CD14-positive monocyte (primary cell): ENCODE results near the gene DYNC1LI1. TPM values are rescaled to one million over a fixed set of nuclear protein-coding genes. Genes with fewer than 3 reads are reported as not detected.

Source experiments
- DNase-seq, 3 donors: peaks; one replicate each; pipeline ENCODE4 v3.0.0-alpha.2; 2011 to 2022
- H2AFZ ChIP-seq: 2 replicates; pipeline ENCODE4 v1.6.0; 2012; ENCODE audit warnings: mild to moderate bottlenecking, low read depth, low read length, inconsistent platforms; ENCODE audit not compliant: insufficient read depth, poor library complexity, severe bottlenecking
- H3K27ac ChIP-seq, 2 donors: 1 replicate in 1 of 2; 2 replicates in 1 of 2; pipeline ENCODE4 v1.5.1; 2012 to 2013; ENCODE audit warnings: low read length in 2 of 2, control low read depth in 1 of 2, inconsistent platforms in 1 of 2, low read depth in 1 of 2, mild to moderate bottlenecking in 1 of 2
- H3K27me3 ChIP-seq, 2 donors: one replicate each; pipeline versions ENCODE4 v1.6.0 to v1.6.1; 2011 to 2013; ENCODE audit warnings: low read length in 2 of 2; ENCODE audit not compliant: control insufficient read depth in 2 of 2, insufficient read depth in 2 of 2
- H3K36me3 ChIP-seq, 2 donors: replicated peaks in 1 of 2; 1 replicate in 1 of 2; 2 replicates in 1 of 2; pipeline versions ENCODE4 v1.5.1 to v1.6.1; 2012 to 2013; ENCODE audit warnings: low read length in 2 of 2, control low read depth in 1 of 2, inconsistent platforms in 1 of 2, mild to moderate bottlenecking in 1 of 2; ENCODE audit not compliant: insufficient read depth in 2 of 2, control insufficient read depth in 1 of 2
- H3K4me1 ChIP-seq, 2 donors: 1 replicate in 1 of 2; 2 replicates in 1 of 2; pipeline versions ENCODE4 v1.5.1 to v1.6.1; 2012 to 2013; ENCODE audit warnings: low read length in 2 of 2, control low read depth in 1 of 2, inconsistent platforms in 1 of 2, mild to moderate bottlenecking in 1 of 2, moderate library complexity in 1 of 2; ENCODE audit not compliant: insufficient read depth in 2 of 2, control insufficient read depth in 1 of 2
- H3K4me2 ChIP-seq: replicated peaks from 2 replicates; pipeline ENCODE3; 2012; ENCODE audit warnings: low read length, moderate library complexity, mild to moderate bottlenecking; ENCODE audit not compliant: poor library complexity, severe bottlenecking; ENCODE audit errors: extremely low read depth
- H3K4me3 ChIP-seq, 3 experiments: fragments of 200-600 bp in 1 of 3; sonication (generic) in 1 of 3; replicated peaks in 1 of 3; 1 replicate in 2 of 3; 2 replicates in 1 of 3; pipeline ENCODE4 v1.5.1; 2011 to 2013; ENCODE audit warnings: low read length in 3 of 3, mild to moderate bottlenecking in 3 of 3, control low read depth in 2 of 3, low read depth in 2 of 3, inconsistent platforms in 1 of 3, moderate library complexity in 1 of 3
- H3K79me2 ChIP-seq: 2 replicates; pipeline ENCODE4 v1.6.0; 2012; ENCODE audit warnings: mild to moderate bottlenecking, control low read depth, inconsistent platforms, low read length, moderate library complexity; ENCODE audit not compliant: insufficient read depth
- H3K9ac ChIP-seq: 2 replicates; pipeline ENCODE4 v1.6.0; 2017; ENCODE audit warnings: low read length, mild to moderate bottlenecking; ENCODE audit not compliant: insufficient read depth, poor library complexity, severe bottlenecking
- H3K9me3 ChIP-seq, 2 donors: replicated peaks in 1 of 2; 1 replicate in 1 of 2; 2 replicates in 1 of 2; pipeline versions ENCODE4 v1.5.1 to v1.6.1; 2012 to 2013; ENCODE audit warnings: low read length in 2 of 2, control low read depth in 1 of 2; ENCODE audit not compliant: control insufficient read depth in 1 of 2, insufficient read depth in 1 of 2
- H4K20me1 ChIP-seq: 2 replicates; pipeline ENCODE4 v1.6.0; 2012; ENCODE audit warnings: mild to moderate bottlenecking, low read length, control low read depth, moderate library complexity; ENCODE audit not compliant: insufficient read depth
- H3K27ac Mint-ChIP-seq, 7 donors: one replicate each; pipeline ENCODE4 v1.8.0; 2020; ENCODE audit warnings: mild to moderate bottlenecking in 7 of 7, mixed read lengths in 7 of 7, moderate library complexity in 6 of 7, inconsistent platforms in 2 of 7
- H3K27me3 Mint-ChIP-seq, 3 donors: one replicate each; pipeline ENCODE4 v1.8.0; 2021 to 2022; ENCODE audit warnings: low read depth in 3 of 3, mild to moderate bottlenecking in 3 of 3, mixed read lengths in 3 of 3, moderate library complexity in 3 of 3, inconsistent platforms in 1 of 3
- H3K36me3 Mint-ChIP-seq, 2 donors: one replicate each; pipeline ENCODE4 v1.8.0; 2020; ENCODE audit warnings: mixed read lengths in 2 of 2, inconsistent platforms in 1 of 2, mild to moderate bottlenecking in 1 of 2
- H3K4me1 Mint-ChIP-seq: one replicate; pipeline ENCODE4 v1.8.0; 2020; ENCODE audit warnings: mild to moderate bottlenecking, mixed read lengths
- H3K4me3 Mint-ChIP-seq, 2 donors: one replicate each; pipeline ENCODE4 v1.8.0; 2020; ENCODE audit warnings: mild to moderate bottlenecking in 2 of 2, mixed read lengths in 2 of 2, moderate library complexity in 1 of 2
- H3K9me3 Mint-ChIP-seq, 7 donors: one replicate each; pipeline ENCODE4 v1.8.0; 2020 to 2022; ENCODE audit warnings: mixed read lengths in 7 of 7, mild to moderate bottlenecking in 6 of 7, moderate library complexity in 6 of 7, inconsistent platforms in 2 of 7
- CTCF ChIP-seq: fragments of 200-600 bp; IDR thresholded peaks from one replicate; pipeline ENCODE4 v1.8.0; 2022; ENCODE audit warnings: antibody characterized with exemption, mild to moderate bottlenecking
- WGBS: methylation state at CpG from one replicate; pipeline ENCODE4 v1.1.5; 2013; ENCODE audit warnings: missing lambda C conversion rate; ENCODE audit not compliant: insufficient coverage; 5-methylcytosine and 5-hydroxymethylcytosine counted together
- intact Hi-C, 2 donors: fragments of 100-400 bp; cut with micrococcal nuclease; formaldehyde crosslinking; loops; one replicate each; pipeline versions ENCODE4 v1.15.0 to v1.15.1; 2023
- polyA plus RNA-seq, 3 donors: library from polyadenylated mRNA; depleted of rRNA in 1 of 3; unstranded in 2 of 3; stranded (reverse) in 1 of 3; fragments of 300-500 nt in 2 of 3; fragments of >200 nt in 1 of 3; fragmentation: Illumina TruSeq in 2 of 3; gene quantifications; 1 replicate in 2 of 3; 2 replicates in 1 of 3; pipeline ENCODE4 v1.2.3, GENCODE V29; 2012 to 2021

DYNC1LI1 gene
- polyA plus RNA-seq, 3 donors = 23.5 to 50.1 (median 46.8) TPM

GRCh38 chr3:32553973-32554372 lies 16.7 kb downstream of the DYNC1LI1 start:
- H3K27me3 ChIP-seq = no peaks in the 10 kb centered on the region
- peaks cover 65% of the 10 kb centered on the region for H3K4me1 Mint-ChIP-seq

GRCh38 chr3:32553459-32553858 lies 17.2 kb downstream of the DYNC1LI1 start:
- DNase-seq = no peak
- H3K79me2 ChIP-seq = peaks cover 99% of the 10 kb centered on the region
- Mint-ChIP-seq H3K4me3 (no peak overlapping the region), H3K36me3 (peaks cover 9 to 18% of the 10 kb centered on the region in 2 donors), H3K27ac (peak overlapping the region in 4 of 7 donors; percentile 24 to 50 (median 39)), H3K4me1 (peaks cover 61% of the 10 kb centered on the region), H3K9me3 (no peaks in the 10 kb centered on the region), H3K27me3 (no peaks in the 10 kb centered on the region)
- H3K4me3 ChIP-seq = no peak overlapping the region
- no peak overlapping the region for H2AFZ ChIP-seq
- intact Hi-C loops = no loop called here
- no peaks in the 10 kb centered on the region for H3K27me3 ChIP-seq
- no peaks in the 10 kb centered on the region for H3K36me3 ChIP-seq
- no peaks in the 10 kb centered on the region for H3K9me3 ChIP-seq
- TF ChIP-seq CTCF = no peak
- H3K4me1 ChIP-seq = peaks cover 21 to 26% of the 10 kb centered on the region in 2 donors
- H3K27ac ChIP-seq = peak overlapping the region in 1 of 2 donors; percentile 53
- no peak overlapping the region for H3K4me2 ChIP-seq
- H3K9ac ChIP-seq = no peak overlapping the region
- H4K20me1 ChIP-seq = peaks cover 99% of the 10 kb centered on the region
- WGBS = 83% methylated on average over 1 of the region's 2 CpGs

More at GRCh38 chr3:32553973-32554372, 16.7 kb downstream of the DYNC1LI1 start:
- Histone ChIP-seq H4K20me1 (peaks cover 99% of the 10 kb centered on the region), H3K36me3 (peaks cover 0 to under 1% of the 10 kb centered on the region in 2 donors), H3K79me2 (peaks cover 99% of the 10 kb centered on the region), H3K4me3 (no peak overlapping the region), H2AFZ (no peak overlapping the region), H3K27ac (peak overlapping the region in 1 of 2 donors; percentile 53), H3K4me2 (no peak overlapping the region), H3K9me3 (no peaks in the 10 kb centered on the region), H3K4me1 (peaks cover 21 to 27% of the 10 kb centered on the region in 2 donors), H3K9ac (no peak overlapping the region)
- TF ChIP-seq CTCF = no peak
- H3K27ac Mint-ChIP-seq = peak overlapping the region in 3 of 7 donors; percentile 10 to 29 (median 24)
- peaks cover 9 to 21% of the 10 kb centered on the region in 2 donors for H3K36me3 Mint-ChIP-seq
- H3K4me3 Mint-ChIP-seq = no peak overlapping the region
- no peaks in the 10 kb centered on the region for H3K27me3 Mint-ChIP-seq
- no peaks in the 10 kb centered on the region for H3K9me3 Mint-ChIP-seq
- intact Hi-C loops = no loop called here
- no peak for DNase-seq
